ENCODE data around the gene ZEB2. TPM values are rescaled to one million over a fixed set of nuclear protein-coding genes. Genes with fewer than 3 reads are reported as not detected.

The ZEB2 gene
- total RNA-seq, 2 donors from 2014 or later: 76.1 to 91.7 TPM

- H3K4me1 ChIP-seq: peaks cover 0 to 72% of the 10 kb centered on the region in 2 donors
- peak overlapping the region; percentile 69 to 82 for H3K27ac ChIP-seq
- no peak for TF ChIP-seq CTCF (IDR thresholded peaks at IDR 0.05)
- no peaks in the 10 kb centered on the region for H3K27me3 ChIP-seq
- DNase-seq (ENCODE audit: low spot score): peak; percentile 85
- no peaks in the 10 kb centered on the region for H3K9me3 ChIP-seq
- H3K4me3 ChIP-seq: no peak overlapping the region
- no peaks in the 10 kb centered on the region for H3K36me3 ChIP-seq
Measured at GRCh38 chr2:144461308-144461766, 58.6 kb downstream of the ZEB2 start.

GRCh38 chr2:144460727-144461307 is 59.1 kb downstream of the ZEB2 start:
- no peaks in the 10 kb centered on the region for H3K9me3 ChIP-seq
- H3K4me3 ChIP-seq: no peak overlapping the region
- peaks cover 0 to 74% of the 10 kb centered on the region in 2 donors for H3K4me1 ChIP-seq
- no peaks in the 10 kb centered on the region for H3K36me3 ChIP-seq
- peak overlapping the region; percentile 69 to 82 for H3K27ac ChIP-seq
- TF ChIP-seq CTCF (IDR thresholded peaks at IDR 0.05): no peak
- H3K27me3 ChIP-seq: no peaks in the 10 kb centered on the region
- no peak for DNase-seq (ENCODE audit: low spot score)

GRCh38 chr2:144459937-144460336 is 60.0 kb downstream of the ZEB2 start:
- Histone ChIP-seq H3K4me3 (no peak overlapping the region), H3K36me3 (no peaks in the 10 kb centered on the region), H3K27ac (peak overlapping the region; percentile 69 to 82), H3K9me3 (no peaks in the 10 kb centered on the region), H3K27me3 (no peaks in the 10 kb centered on the region), H3K4me1 (peaks cover 0 to 82% of the 10 kb centered on the region in 2 donors)
- DNase-seq (ENCODE audit: low spot score): no peak
- TF ChIP-seq CTCF (IDR thresholded peaks at IDR 0.05): no peak

- H3K4me1 ChIP-seq: peaks cover 0 to 89% of the 10 kb centered on the region in 2 donors
- DNase-seq (ENCODE audit: low spot score): no peak
- H3K36me3 ChIP-seq: no peaks in the 10 kb centered on the region
- H3K4me3 ChIP-seq: no peak overlapping the region
- H3K27ac ChIP-seq: peak overlapping the region; percentile 69 to 82
- no peaks in the 10 kb centered on the region for H3K27me3 ChIP-seq
- TF ChIP-seq CTCF (IDR thresholded peaks at IDR 0.05): no peak
- no peaks in the 10 kb centered on the region for H3K9me3 ChIP-seq
Measured at GRCh38 chr2:144459286-144459685, 60.6 kb downstream of the ZEB2 start.

- Histone ChIP-seq H3K4me1 (peaks cover 0 to 96% of the 10 kb centered on the region in 2 donors), H3K27me3 (no peaks in the 10 kb centered on the region), H3K36me3 (no peaks in the 10 kb centered on the region), H3K27ac (peak overlapping the region; percentile 69 to 82), H3K9me3 (no peaks in the 10 kb centered on the region), H3K4me3 (no peak overlapping the region)
- no peak for DNase-seq (ENCODE audit: low spot score)
- TF ChIP-seq CTCF (IDR thresholded peaks at IDR 0.05): no peak
Measured at GRCh38 chr2:144458541-144458940, 61.4 kb downstream of the ZEB2 start.

GRCh38 chr2:144456680-144457079 is 63.2 kb downstream of the ZEB2 start:
- peak overlapping the region; percentile 41 to 45 for H3K27ac ChIP-seq
- DNase-seq (ENCODE audit: low spot score): peak; percentile 73
- TF ChIP-seq CTCF (IDR thresholded peaks at IDR 0.05): no peak
- no peak overlapping the region for H3K4me3 ChIP-seq
- H3K27me3 ChIP-seq: no peaks in the 10 kb centered on the region
- H3K36me3 ChIP-seq: no peaks in the 10 kb centered on the region
- H3K9me3 ChIP-seq: no peaks in the 10 kb centered on the region
- peaks cover 0 to 97% of the 10 kb centered on the region in 2 donors for H3K4me1 ChIP-seq
